Gastroesophageal sphincter (tissue), 3 donors: ENCODE measurements around the gene HSP90AB1.

Experiments used
- POLR2A ChIP-seq, 2 donors: fragments of 450-650 bp; IDR thresholded peaks; one replicate each; pipeline ENCODE4 v1.6.1; 2017; ENCODE audit warnings: antibody characterized with exemption in 2 of 2, mild to moderate bottlenecking in 2 of 2, moderate library complexity in 1 of 2
- POLR2AphosphoS5 ChIP-seq: sonication (generic); formaldehyde crosslinking; IDR thresholded peaks from one replicate; pipeline ENCODE4 v1.6.1; 2017; ENCODE audit warnings: antibody characterized with exemption
- TF ChIP-seq, protein P1 (sequence below), 4 experiments: fragments of 200-600 bp in 2 of 4; fragments of 450-650 bp in 2 of 4; sonication (generic) in 1 of 4; IDR thresholded peaks; one replicate each; pipeline ENCODE4 v1.5.1; 2017 to 2019; ENCODE audit warnings: antibody characterized with exemption in 4 of 4, mild to moderate bottlenecking in 2 of 4, moderate library complexity in 2 of 4

DNA sequence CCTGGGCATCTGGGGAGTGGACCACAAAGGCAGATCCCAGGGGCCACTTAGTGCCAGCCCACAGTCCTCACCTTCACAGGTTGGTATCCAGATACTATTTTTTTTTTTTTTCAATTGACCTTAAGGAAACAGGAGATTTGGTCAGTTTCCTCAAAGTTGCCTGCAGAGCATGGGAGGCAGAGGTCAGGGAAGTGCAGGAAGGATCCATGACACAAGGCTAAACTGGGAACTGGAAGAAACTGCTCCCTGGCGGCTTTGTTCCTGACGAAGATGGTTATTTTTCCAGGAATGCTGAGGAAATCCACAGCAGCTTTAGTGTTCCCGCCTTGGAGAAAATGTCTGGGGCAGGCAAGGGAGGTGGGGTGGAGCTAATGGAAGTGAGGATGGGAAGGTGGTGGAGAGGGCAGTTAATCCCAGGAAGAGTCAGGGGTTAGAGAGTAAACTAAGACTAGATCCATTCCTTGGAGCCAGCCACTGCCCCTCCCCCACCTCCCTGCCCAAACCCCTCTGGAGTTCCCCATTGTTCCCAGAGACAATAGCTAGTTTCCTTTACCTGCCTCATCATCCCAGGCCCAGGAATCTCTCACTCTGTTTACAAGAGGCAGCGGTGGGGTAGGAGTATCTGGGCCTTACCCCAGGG is 44.4 kb upstream of the HSP90AB1 start:
- TF ChIP-seq, protein P1, sequence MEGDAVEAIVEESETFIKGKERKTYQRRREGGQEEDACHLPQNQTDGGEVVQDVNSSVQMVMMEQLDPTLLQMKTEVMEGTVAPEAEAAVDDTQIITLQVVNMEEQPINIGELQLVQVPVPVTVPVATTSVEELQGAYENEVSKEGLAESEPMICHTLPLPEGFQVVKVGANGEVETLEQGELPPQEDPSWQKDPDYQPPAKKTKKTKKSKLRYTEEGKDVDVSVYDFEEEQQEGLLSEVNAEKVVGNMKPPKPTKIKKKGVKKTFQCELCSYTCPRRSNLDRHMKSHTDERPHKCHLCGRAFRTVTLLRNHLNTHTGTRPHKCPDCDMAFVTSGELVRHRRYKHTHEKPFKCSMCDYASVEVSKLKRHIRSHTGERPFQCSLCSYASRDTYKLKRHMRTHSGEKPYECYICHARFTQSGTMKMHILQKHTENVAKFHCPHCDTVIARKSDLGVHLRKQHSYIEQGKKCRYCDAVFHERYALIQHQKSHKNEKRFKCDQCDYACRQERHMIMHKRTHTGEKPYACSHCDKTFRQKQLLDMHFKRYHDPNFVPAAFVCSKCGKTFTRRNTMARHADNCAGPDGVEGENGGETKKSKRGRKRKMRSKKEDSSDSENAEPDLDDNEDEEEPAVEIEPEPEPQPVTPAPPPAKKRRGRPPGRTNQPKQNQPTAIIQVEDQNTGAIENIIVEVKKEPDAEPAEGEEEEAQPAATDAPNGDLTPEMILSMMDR (IDR thresholded peaks at IDR 0.05) = no peak
- TF ChIP-seq POLR2AphosphoS5 = no peak
- TF ChIP-seq POLR2A (IDR thresholded peaks at IDR 0.05) = no peak
